Neural crest cell (in vitro differentiated cells): ENCODE results near the gene TMEM107. TPM values are rescaled to one million over a fixed set of nuclear protein-coding genes. Genes with fewer than 3 reads are reported as not detected.

Experiments used
- DNase-seq: peaks from one replicate; pipeline ENCODE4 v3.0.0; 2021; ENCODE audit warnings: low read depth, mixed read lengths, low spot score
- H3K27ac Mint-ChIP-seq: one replicate; pipeline ENCODE4 v1.8.0; 2021; ENCODE audit warnings: mild to moderate bottlenecking, mixed read lengths; ENCODE audit not compliant: unreplicated experiment
- H3K27me3 Mint-ChIP-seq: 2 replicates; pipeline ENCODE4 v1.8.0; 2021; ENCODE audit warnings: low read depth, mild to moderate bottlenecking, mixed read lengths
- H3K36me3 Mint-ChIP-seq: 2 replicates; pipeline ENCODE4 v1.8.0; 2021; ENCODE audit warnings: low read depth, mild to moderate bottlenecking, mixed read lengths
- H3K4me1 Mint-ChIP-seq: 2 replicates; pipeline ENCODE4 v1.8.0; 2021; ENCODE audit warnings: mixed read lengths
- H3K4me3 Mint-ChIP-seq: one replicate; pipeline ENCODE4 v1.8.0; 2021; ENCODE audit warnings: mild to moderate bottlenecking, mixed read lengths
- H3K9me3 Mint-ChIP-seq: 2 replicates; pipeline ENCODE4 v1.8.0; 2021; ENCODE audit warnings: mixed read lengths
- CTCF ChIP-seq: fragments of 200-600 bp; sonication (generic); conservative IDR thresholded peaks from 2 replicates; pipeline ENCODE4 v1.5.0; 2021; ENCODE audit warnings: antibody characterized with exemption, mild to moderate bottlenecking
- microRNA-seq: library from miRNA; unstranded; fragments of <30 nt; microRNA quantifications from one replicate; pipeline ENCODE4, GENCODE V29; 2020
- total RNA-seq: library from RNA; stranded (reverse); gene quantifications from 2 replicates; pipeline ENCODE4 v1.2.1, GENCODE V29; 2021

The TMEM107 gene
- total RNA-seq, 1 donor from 2014 or later, result 41.4 TPM

GRCh38 chr17:8124350-8125153 lies 51.6 kb downstream of the TMEM107 start:
- H3K27ac Mint-ChIP-seq, result no peak overlapping the region
- H3K36me3 Mint-ChIP-seq, result peaks cover 10% of the 10 kb centered on the region

GRCh38 chr17:8123695-8124349 lies 52.4 kb downstream of the TMEM107 start, which contains the start of gene HES7:
TSS of gene HES7 (minus strand) at chr17:8124106. CDS start at chr17:8124084, 22 bp downstream.
- DNase-seq, result peak; percentile 16
- Mint-ChIP-seq H3K9me3 (peaks cover 3% of the 10 kb centered on the region), H3K4me1 (peaks cover 67% of the 10 kb centered on the region), H3K36me3 (peaks cover 15% of the 10 kb centered on the region), H3K27ac (peak within 1 kb of the TSS; percentile 65), H3K4me3 (peak within 1 kb of the TSS; percentile 88), H3K27me3 (peaks cover 88% of the 10 kb centered on the region)
- TF ChIP-seq CTCF, result no peak

More at GRCh38 chr17:8124350-8125153, 51.6 kb downstream of the TMEM107 start:
- DNase-seq, result peak; percentile 13
- peaks cover 62% of the 10 kb centered on the region for H3K4me1 Mint-ChIP-seq
- no peaks in the 10 kb centered on the region for H3K9me3 Mint-ChIP-seq
- no peak for TF ChIP-seq CTCF
- H3K27me3 Mint-ChIP-seq, result peaks cover 89% of the 10 kb centered on the region
- H3K4me3 Mint-ChIP-seq, result peak overlapping the region; percentile 88

- Mint-ChIP-seq H3K9me3 (peaks cover 3% of the 10 kb centered on the region), H3K4me3 (peak overlapping the region; percentile 88), H3K4me1 (peaks cover 74% of the 10 kb centered on the region), H3K36me3 (peaks cover 15% of the 10 kb centered on the region), H3K27me3 (peaks cover 90% of the 10 kb centered on the region), H3K27ac (peak overlapping the region; percentile 65)
- TF ChIP-seq CTCF, result no peak
- DNase-seq, result peak; percentile 28
These were observed 53.1 kb downstream of the TMEM107 start for GRCh38 chr17:8122924-8123694.

Small RNA genes within 50 kb of the gene (microRNA-seq; reads per million reads assigned to microRNA genes)
- gene MIR4521 (1,132 reads per million, percentile 82 among the genes with 10 or more reads in this experiment), gene MIR6883 (not detected)

Other genes with a start within 250 kb of the TMEM107 start
- gene KCNAB3, start 246.5 kb downstream of the TMEM107 start, total RNA-seq, result 19.9 and 20.4 TPM in 2 replicates
- 129 and 145 TPM in 2 replicates for gene TRAPPC1, start 244.4 kb downstream of the TMEM107 start, total RNA-seq
- gene CNTROB, start 244.2 kb downstream of the TMEM107 start, total RNA-seq, result 55.5 and 58.3 TPM in 2 replicates
- gene GUCY2D, start 173.8 kb downstream of the TMEM107 start, total RNA-seq, result not detected in 2 replicates
- gene ALOX15B, start 137.3 kb downstream of the TMEM107 start, total RNA-seq, result not detected in 2 replicates
- not detected in 2 replicates for gene ALOX12B, start 88.7 kb downstream of the TMEM107 start, total RNA-seq
- gene ALOXE3, start 57.9 kb downstream of the TMEM107 start, total RNA-seq, result 0.09 TPM in 1 of 2 replicates, not detected in the other
- 0.41 and 0.56 TPM in 2 replicates for gene HES7, start 52.3 kb downstream of the TMEM107 start, total RNA-seq
- gene PER1, start 24.0 kb downstream of the TMEM107 start, total RNA-seq, result 38.3 and 51.6 TPM in 2 replicates
- gene VAMP2, start 13.4 kb downstream of the TMEM107 start, total RNA-seq, result 47.2 and 49.7 TPM in 2 replicates
- gene BORCS6, start 13.8 kb upstream of the TMEM107 start, total RNA-seq, result 5.5 and 5.6 TPM in 2 replicates
- 176 and 186 TPM in 2 replicates for gene AURKB, start 34.2 kb upstream of the TMEM107 start, total RNA-seq
- 39.7 and 44.8 TPM in 2 replicates for gene CTC1, start 71.7 kb upstream of the TMEM107 start, total RNA-seq
- 201 and 217 TPM in 2 replicates for gene PFAS, start 72.9 kb upstream of the TMEM107 start, total RNA-seq
- gene RANGRF, start 112.3 kb upstream of the TMEM107 start, total RNA-seq, result 48.5 and 51.0 TPM in 2 replicates
- gene SLC25A35, start 119.0 kb upstream of the TMEM107 start, total RNA-seq, result 2.3 and 3.5 TPM in 2 replicates
- gene ARHGEF15, start 133.9 kb upstream of the TMEM107 start, total RNA-seq, result not detected in 2 replicates
- gene ODF4, start 163.5 kb upstream of the TMEM107 start, total RNA-seq, result not detected in 2 replicates
- 1,793 and 1,885 TPM in 2 replicates for gene RPL26, start 206.8 kb upstream of the TMEM107 start, total RNA-seq
- not detected in 2 replicates for gene RNF222, start 221.4 kb upstream of the TMEM107 start, total RNA-seq